Loucy (cell line): Measurements from ENCODE around the gene SVOPL.

Experiments
- H2AFZ ChIP-seq: fragments of 200-600 bp; sonication (generic); 2 replicates; pipeline ENCODE4 v1.6.0; 2016; ENCODE audit warnings: antibody characterized with exemption, mild to moderate bottlenecking, low read length, moderate library complexity
- H3F3A ChIP-seq: fragments of 200-600 bp; 2 replicates; pipeline ENCODE4 v1.6.0; 2016; ENCODE audit warnings: antibody characterized with exemption, low read depth, mild to moderate bottlenecking
- H3K27me3 ChIP-seq: fragments of 200-600 bp; sonication (generic); 2 replicates; pipeline ENCODE4 v1.6.1; 2014; ENCODE audit warnings: low read length, mild to moderate bottlenecking; ENCODE audit not compliant: insufficient read depth, poor library complexity, severe bottlenecking
- H3K36me3 ChIP-seq: fragments of 200-600 bp; sonication (generic); 2 replicates; pipeline ENCODE4 v1.6.1; 2016; ENCODE audit warnings: low read length; ENCODE audit not compliant: insufficient read depth
- H3K4me1 ChIP-seq: fragments of 200-600 bp; sonication (generic); 2 replicates; pipeline ENCODE4 v1.5.1; 2014; ENCODE audit warnings: low read length, mild to moderate bottlenecking; ENCODE audit not compliant: insufficient read depth, poor library complexity, severe bottlenecking
- H3K4me2 ChIP-seq: fragments of 200-600 bp; sonication (generic); 2 replicates; pipeline ENCODE4 v1.6.0; 2014; ENCODE audit warnings: antibody characterized with exemption, low read length, low read depth, mild to moderate bottlenecking; ENCODE audit not compliant: poor library complexity, severe bottlenecking
- H3K4me3 ChIP-seq: fragments of 200-600 bp; sonication (generic); 2 replicates; pipeline ENCODE4 v1.5.1; 2014; ENCODE audit warnings: low read length, mild to moderate bottlenecking, mixed read lengths; ENCODE audit not compliant: poor library complexity, severe bottlenecking
- H3K79me2 ChIP-seq: fragments of 200-600 bp; sonication (generic); 2 replicates; pipeline ENCODE4 v1.6.1; 2014; ENCODE audit warnings: low read length; ENCODE audit not compliant: insufficient read depth
- H3K9ac ChIP-seq: fragments of 200-600 bp; sonication (generic); 2 replicates; pipeline ENCODE4 v1.6.0; 2014; ENCODE audit warnings: mild to moderate bottlenecking, low read depth, low read length, moderate library complexity; ENCODE audit not compliant: poor library complexity, severe bottlenecking
- H3K9me2 ChIP-seq: fragments of 200-600 bp; sonication (generic); replicated peaks from 2 replicates; pipeline ENCODE4 v1.6.1; 2016; ENCODE audit warnings: low read depth, low read length, mixed read lengths
- H3K9me3 ChIP-seq: fragments of 200-600 bp; sonication (generic); 2 replicates; pipeline ENCODE4 v1.6.1; 2014; ENCODE audit warnings: mild to moderate bottlenecking, antibody characterized with exemption, low read length, low read depth; ENCODE audit not compliant: insufficient read depth
- H4K20me1 ChIP-seq: fragments of 200-600 bp; sonication (generic); 2 replicates; pipeline ENCODE4 v1.6.0; 2014; ENCODE audit warnings: antibody characterized with exemption, low read length, mild to moderate bottlenecking; ENCODE audit not compliant: insufficient read depth, poor library complexity, severe bottlenecking
- CTCF ChIP-seq: fragments of 200-600 bp; sonication (generic); conservative IDR thresholded peaks from 2 replicates; pipeline ENCODE4 v1.5.1; 2014; ENCODE audit warnings: mild to moderate bottlenecking, antibody characterized with exemption, low read length
- EZH2phosphoT487 ChIP-seq: fragments of 200-600 bp; IDR thresholded peaks from 2 replicates; pipeline ENCODE4 v1.6.1; 2018; ENCODE audit warnings: antibody characterized with exemption, mild to moderate bottlenecking, moderate library complexity, borderline replicate concordance

SVOPL gene

DNA sequence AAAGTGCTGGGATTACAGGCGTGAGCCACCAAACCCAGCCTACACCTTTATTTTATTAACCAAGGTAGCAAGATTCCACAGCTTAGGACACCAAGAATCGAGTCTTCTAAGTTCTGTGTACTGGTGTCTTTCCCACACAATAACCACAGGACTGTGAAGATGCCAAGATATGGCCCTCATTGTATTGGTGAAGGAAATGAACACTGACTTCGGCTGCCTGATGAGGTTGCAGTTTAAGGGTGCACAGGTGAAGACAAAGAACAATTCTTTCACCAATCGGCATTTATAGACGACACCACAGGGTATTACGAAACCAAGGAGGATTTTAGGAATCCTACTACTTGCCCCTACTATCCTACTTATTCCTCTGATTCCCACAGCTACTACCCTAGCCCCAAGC, 47.5 kb upstream of the SVOPL start:
- Histone ChIP-seq H4K20me1 (no peaks in the 10 kb centered on the region), H3K79me2 (no peaks in the 10 kb centered on the region), H3K36me3 (no peaks in the 10 kb centered on the region), H3K9ac (no peak overlapping the region), H3K27me3 (no peaks in the 10 kb centered on the region), H3K4me2 (no peak overlapping the region), H3K4me3 (no peak overlapping the region), H3K9me3 (no peaks in the 10 kb centered on the region), H3F3A (peaks cover 3% of the 10 kb centered on the region; the same call in 1 of the 2 replicates), H3K9me2 (no peaks in the 10 kb centered on the region), H2AFZ (no peak overlapping the region), H3K4me1 (peaks cover 53% of the 10 kb centered on the region)
- TF ChIP-seq CTCF, result no peak
- no peak for TF ChIP-seq EZH2phosphoT487

DNA sequence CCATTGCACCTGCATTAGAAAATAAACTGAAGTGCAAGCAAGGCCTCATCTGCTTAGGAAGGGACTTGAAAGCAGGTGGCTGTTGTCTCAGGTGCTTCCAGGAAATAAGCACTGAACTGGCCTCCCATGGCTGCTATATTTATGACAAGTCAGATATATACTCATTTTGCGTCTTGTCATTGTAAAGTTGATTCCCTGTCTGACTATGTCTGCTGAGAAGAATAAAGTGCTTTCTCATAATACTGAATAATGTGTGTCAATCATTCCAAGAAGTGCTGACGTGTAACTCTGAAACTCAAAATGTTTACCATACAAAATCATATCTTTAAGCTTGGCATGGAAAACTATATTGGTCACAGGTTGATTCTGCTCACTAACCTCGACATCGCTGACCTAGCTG, 44.9 kb upstream of the SVOPL start:
- TF ChIP-seq CTCF (no peak), EZH2phosphoT487 (no peak)
- H3K4me3 ChIP-seq, result no peak overlapping the region
- no peaks in the 10 kb centered on the region for H3F3A ChIP-seq
- H3K4me1 ChIP-seq, result peaks cover 30% of the 10 kb centered on the region
- no peaks in the 10 kb centered on the region for H4K20me1 ChIP-seq
- no peak overlapping the region for H3K9ac ChIP-seq
- H3K36me3 ChIP-seq, result no peaks in the 10 kb centered on the region
- H3K9me2 ChIP-seq, result no peaks in the 10 kb centered on the region
- no peaks in the 10 kb centered on the region for H3K79me2 ChIP-seq
- no peak overlapping the region for H2AFZ ChIP-seq
- H3K9me3 ChIP-seq, result no peaks in the 10 kb centered on the region
- H3K4me2 ChIP-seq, result no peak overlapping the region
- no peaks in the 10 kb centered on the region for H3K27me3 ChIP-seq

GRCh38 chr7:138745189-138745588, 44.0 kb upstream of the SVOPL start:
- H3K4me3 ChIP-seq, result no peak overlapping the region
- no peaks in the 10 kb centered on the region for H3K9me3 ChIP-seq
- H3F3A ChIP-seq, result no peaks in the 10 kb centered on the region
- no peak overlapping the region for H3K4me2 ChIP-seq
- no peaks in the 10 kb centered on the region for H3K79me2 ChIP-seq
- H4K20me1 ChIP-seq, result no peaks in the 10 kb centered on the region
- TF ChIP-seq EZH2phosphoT487, result no peak
- no peak; the same call in 1 of the 2 replicates for TF ChIP-seq CTCF
- H3K36me3 ChIP-seq, result no peaks in the 10 kb centered on the region
- H3K9ac ChIP-seq, result no peak overlapping the region
- H3K27me3 ChIP-seq, result no peaks in the 10 kb centered on the region
- H2AFZ ChIP-seq, result no peak overlapping the region
- peaks cover 22% of the 10 kb centered on the region for H3K4me1 ChIP-seq
- no peaks in the 10 kb centered on the region for H3K9me2 ChIP-seq
